AG09319 (cell line): ENCODE measurements around the gene SCARB1.

Source experiments
- DNase-seq: peaks from one replicate; pipeline ENCODE4 v3.0.0-alpha.2; 2010; ENCODE audit warnings: low read depth; ENCODE audit errors: extremely low read depth
- CTCF ChIP-seq: IDR thresholded peaks from 2 replicates; pipeline ENCODE4 v1.5.1; 2011; ENCODE audit warnings: low read depth, mild to moderate bottlenecking, inconsistent platforms, low read length, moderate library complexity

The SCARB1 gene

GRCh38 chr12:124869059-124869665 lies 5.5 kb upstream of the SCARB1 start:
- DNase-seq: no peak
- TF ChIP-seq CTCF: no peak

- no peak for DNase-seq
- no peak for TF ChIP-seq CTCF
Observed at GRCh38 chr12:124868252-124869058, 4.8 kb upstream of the SCARB1 start.

- DNase-seq: peak; percentile 8
Observed at GRCh38 chr12:124867401-124867930, 3.8 kb upstream of the SCARB1 start.

GRCh38 chr12:124866883-124867400 lies 3.3 kb upstream of the SCARB1 start:
- DNase-seq: no peak
- TF ChIP-seq CTCF: no peak

More at GRCh38 chr12:124867401-124867930, 3.8 kb upstream of the SCARB1 start:
- no peak for TF ChIP-seq CTCF

- no peak for TF ChIP-seq CTCF
- DNase-seq: no peak
Observed at GRCh38 chr12:124866195-124866882, 2.7 kb upstream of the SCARB1 start.

GRCh38 chr12:124865728-124866127 lies 2.1 kb upstream of the SCARB1 start:
- DNase-seq: no peak
- TF ChIP-seq CTCF: no peak
